HepG2 (cell line): ENCODE measurements around the gene CIAO3. TPM values are rescaled to one million over a fixed set of nuclear protein-coding genes. Genes with fewer than 3 reads are reported as not detected.

Experiments used
- CCAR2 ChIP-seq: fragments of 200-400 bp; formaldehyde crosslinking; optimal IDR thresholded peaks from 2 replicates; pipeline ENCODE3; 2018; ENCODE audit warnings: low read depth, mild to moderate bottlenecking, low read length, moderate library complexity
- MAFK ChIP-seq, 2 experiments: IDR thresholded peaks in 1 of 2; conservative IDR thresholded peaks in 1 of 2; 2 replicates each; pipeline ENCODE4 v1.6.1; 2011; ENCODE audit warnings: improper control_type of control experiment in 2 of 2, low read length in 2 of 2
- NONO ChIP-seq, 2 experiments: fragments of 450-650 bp in 1 of 2; sonication (generic) in 1 of 2; formaldehyde crosslinking in 1 of 2; IDR thresholded peaks in 1 of 2; conservative IDR thresholded peaks in 1 of 2; 2 replicates each; pipeline versions ENCODE4 v1.6.1 to v1.8.0; 2017 to 2022; ENCODE audit warnings: mild to moderate bottlenecking in 1 of 2, missing genetic modification reagents in 1 of 2, moderate library complexity in 1 of 2
- PTBP1 ChIP-seq: fragments of 200-400 bp; formaldehyde crosslinking; IDR thresholded peaks from 2 replicates; pipeline ENCODE4 v1.6.1; 2018; ENCODE audit warnings: low read length, low read depth; ENCODE audit not compliant: poor library complexity, severe bottlenecking
- RXRB ChIP-seq: IDR thresholded peaks from 2 replicates; pipeline ENCODE4 v1.6.1; 2016; ENCODE audit warnings: borderline replicate concordance, missing genetic modification reagents, missing compliant biosample characterization
- SAP130 ChIP-seq: IDR thresholded peaks from 2 replicates; pipeline ENCODE4 v1.6.1; 2016; ENCODE audit warnings: low read depth
- ZFP90 ChIP-seq: sonication (generic); formaldehyde crosslinking; IDR thresholded peaks from 2 replicates; pipeline ENCODE4 v1.8.0; 2022; ENCODE audit warnings: missing genetic modification reagents, mild to moderate bottlenecking, inconsistent platforms, borderline replicate concordance
- ZFYVE20 ChIP-seq: sonication (generic); formaldehyde crosslinking; IDR thresholded peaks from 2 replicates; pipeline ENCODE4 v1.8.0; 2023; ENCODE audit warnings: low read depth, mild to moderate bottlenecking, moderate library complexity, missing genetic modification reagents, borderline replicate concordance
- ZKSCAN8 ChIP-seq: IDR thresholded peaks from 2 replicates; pipeline ENCODE4 v1.6.1; 2016; ENCODE audit warnings: borderline replicate concordance, missing genetic modification reagents, missing compliant biosample characterization
- ZNF292 ChIP-seq: sonication (generic); formaldehyde crosslinking; IDR thresholded peaks from 2 replicates; pipeline ENCODE4 v1.8.1; 2022; ENCODE audit warnings: mild to moderate bottlenecking, low read depth, missing genetic modification reagents, borderline replicate concordance
- ZNF460 ChIP-seq: sonication (generic); formaldehyde crosslinking; IDR thresholded peaks from 2 replicates; pipeline ENCODE4 v1.5.1; 2020; ENCODE audit warnings: missing genetic modification reagents, mild to moderate bottlenecking, borderline replicate concordance
- ZNF530 ChIP-seq: sonication (generic); formaldehyde crosslinking; IDR thresholded peaks from 2 replicates; pipeline ENCODE4 v1.5.0; 2020; ENCODE audit warnings: low read depth, mild to moderate bottlenecking, missing genetic modification reagents
- ZNF75D ChIP-seq: sonication (generic); formaldehyde crosslinking; IDR thresholded peaks from 2 replicates; pipeline ENCODE4 v1.8.1; 2023; ENCODE audit warnings: missing genetic modification reagents, mild to moderate bottlenecking, borderline replicate concordance
- ZNF772 ChIP-seq: sonication (generic); formaldehyde crosslinking; IDR thresholded peaks from 2 replicates; pipeline ENCODE4 v1.5.0; 2020; ENCODE audit warnings: mild to moderate bottlenecking, missing genetic modification reagents
- polyA plus RNA-seq, 8 experiments: library from polyadenylated mRNA; depleted of rRNA in 3 of 8; stranded (reverse) in 7 of 8; unstranded in 1 of 8; fragments of >200 nt; fragmentation: Illumina TruSeq in 4 of 8; extraction: Trizol in 4 of 8; gene quantifications; 2 replicates each; pipeline versions ENCODE4 v1.2.1 to v1.2.3, GENCODE V29; 2011 to 2016; ENCODE audit warnings: low read depth in 4 of 8, missing spikeins in 1 of 8, mixed read lengths in 1 of 8; ENCODE audit not compliant: insufficient read depth in 1 of 8
- total RNA-seq, 5 experiments: library from RNA; depleted of rRNA; stranded (reverse); fragments of >200 nt; fragmentation: Illumina TruSeq; extraction: Trizol; gene quantifications; 2 replicates each; pipeline ENCODE4 v1.2.3, GENCODE V29; 2016; ENCODE audit warnings: low read depth in 1 of 5
- TF ChIP-seq, protein P1 (sequence below): sonication (generic); formaldehyde crosslinking; IDR thresholded peaks from 2 replicates; pipeline ENCODE4 v1.4.0; 2020; ENCODE audit warnings: mild to moderate bottlenecking, missing genetic modification reagents
- TF ChIP-seq, protein P2 (sequence below): sonication (generic); formaldehyde crosslinking; IDR thresholded peaks from 2 replicates; pipeline ENCODE4 v1.4.0; 2020; ENCODE audit warnings: missing genetic modification reagents
- TF ChIP-seq, protein P3 (sequence below): sonication (generic); formaldehyde crosslinking; IDR thresholded peaks from 2 replicates; pipeline ENCODE4 v1.4.0; 2020; ENCODE audit warnings: missing genetic modification reagents
- TF ChIP-seq, protein P4 (sequence below): IDR thresholded peaks from 2 replicates; pipeline ENCODE4 v1.6.1; 2016; ENCODE audit warnings: mild to moderate bottlenecking, missing biosample characterization, missing genetic modification reagents
- TF ChIP-seq, protein P5 (sequence below): sonication (generic); formaldehyde crosslinking; IDR thresholded peaks from 2 replicates; pipeline ENCODE4 v1.5.0; 2020; ENCODE audit warnings: mild to moderate bottlenecking, missing genetic modification reagents

Gene CIAO3
- total and polyA plus RNA-seq, 2 of the 13 experiments (the other 11 are each of a cell fraction or from before 2014, with no cell fraction given), result 21.7 to 25.0 TPM

DNA sequence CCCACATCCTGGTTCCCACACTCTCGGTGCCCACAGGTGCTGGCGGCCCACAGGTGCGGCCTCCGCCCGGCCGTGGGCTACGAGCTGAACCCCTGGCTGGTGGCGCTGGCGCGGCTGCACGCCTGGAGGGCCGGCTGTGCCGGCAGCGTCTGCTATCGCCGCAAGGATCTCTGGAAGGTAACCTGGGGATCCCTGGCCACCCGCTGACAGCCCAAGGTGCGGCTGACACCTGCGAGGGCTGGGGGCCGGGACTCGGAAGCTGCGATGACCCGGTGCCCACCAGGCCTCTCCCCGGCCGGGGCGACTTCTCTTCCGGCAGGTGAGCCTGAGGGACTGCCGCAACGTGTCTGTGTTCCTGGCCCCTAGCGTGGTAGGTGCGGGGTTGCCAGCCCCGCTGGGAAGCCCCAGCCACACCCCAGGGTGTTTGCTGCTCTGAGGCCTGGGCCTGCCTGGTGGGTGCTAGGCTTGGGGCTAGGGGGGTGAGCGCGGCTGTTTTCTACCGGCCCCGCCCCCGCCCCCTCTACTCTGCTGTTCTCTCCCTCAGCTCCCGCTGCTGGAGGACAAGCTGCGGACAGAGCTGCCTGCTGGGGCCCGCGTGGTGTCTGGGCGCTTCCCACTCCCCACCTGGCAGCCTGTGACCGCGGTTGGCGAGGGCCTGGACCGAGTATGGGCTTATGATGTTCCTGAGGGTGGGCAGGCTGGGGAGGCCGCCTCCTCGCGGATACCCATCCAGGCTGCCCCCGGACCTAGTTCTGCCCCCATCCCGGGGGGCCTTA is 18.8 kb downstream of the CIAO3 start (continued):
- TF ChIP-seq ZNF292 (CRISPR knock-in tag), result no peak
- no peak for TF ChIP-seq ZFP90
- TF ChIP-seq PTBP1, result no peak
- TF ChIP-seq, protein P1, sequence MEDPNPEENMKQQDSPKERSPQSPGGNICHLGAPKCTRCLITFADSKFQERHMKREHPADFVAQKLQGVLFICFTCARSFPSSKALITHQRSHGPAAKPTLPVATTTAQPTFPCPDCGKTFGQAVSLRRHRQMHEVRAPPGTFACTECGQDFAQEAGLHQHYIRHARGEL (CRISPR knock-in tag), result 0 out of 2 replicates have a peak, but pooled peaks have one; percentile 6
- no peak for TF ChIP-seq NONO (IDR thresholded peaks at IDR 0.05)
- no peak for TF ChIP-seq NONO (CRISPR knock-in tag; conservative IDR thresholded peaks at IDR 0.05)
- TF ChIP-seq, protein P2, sequence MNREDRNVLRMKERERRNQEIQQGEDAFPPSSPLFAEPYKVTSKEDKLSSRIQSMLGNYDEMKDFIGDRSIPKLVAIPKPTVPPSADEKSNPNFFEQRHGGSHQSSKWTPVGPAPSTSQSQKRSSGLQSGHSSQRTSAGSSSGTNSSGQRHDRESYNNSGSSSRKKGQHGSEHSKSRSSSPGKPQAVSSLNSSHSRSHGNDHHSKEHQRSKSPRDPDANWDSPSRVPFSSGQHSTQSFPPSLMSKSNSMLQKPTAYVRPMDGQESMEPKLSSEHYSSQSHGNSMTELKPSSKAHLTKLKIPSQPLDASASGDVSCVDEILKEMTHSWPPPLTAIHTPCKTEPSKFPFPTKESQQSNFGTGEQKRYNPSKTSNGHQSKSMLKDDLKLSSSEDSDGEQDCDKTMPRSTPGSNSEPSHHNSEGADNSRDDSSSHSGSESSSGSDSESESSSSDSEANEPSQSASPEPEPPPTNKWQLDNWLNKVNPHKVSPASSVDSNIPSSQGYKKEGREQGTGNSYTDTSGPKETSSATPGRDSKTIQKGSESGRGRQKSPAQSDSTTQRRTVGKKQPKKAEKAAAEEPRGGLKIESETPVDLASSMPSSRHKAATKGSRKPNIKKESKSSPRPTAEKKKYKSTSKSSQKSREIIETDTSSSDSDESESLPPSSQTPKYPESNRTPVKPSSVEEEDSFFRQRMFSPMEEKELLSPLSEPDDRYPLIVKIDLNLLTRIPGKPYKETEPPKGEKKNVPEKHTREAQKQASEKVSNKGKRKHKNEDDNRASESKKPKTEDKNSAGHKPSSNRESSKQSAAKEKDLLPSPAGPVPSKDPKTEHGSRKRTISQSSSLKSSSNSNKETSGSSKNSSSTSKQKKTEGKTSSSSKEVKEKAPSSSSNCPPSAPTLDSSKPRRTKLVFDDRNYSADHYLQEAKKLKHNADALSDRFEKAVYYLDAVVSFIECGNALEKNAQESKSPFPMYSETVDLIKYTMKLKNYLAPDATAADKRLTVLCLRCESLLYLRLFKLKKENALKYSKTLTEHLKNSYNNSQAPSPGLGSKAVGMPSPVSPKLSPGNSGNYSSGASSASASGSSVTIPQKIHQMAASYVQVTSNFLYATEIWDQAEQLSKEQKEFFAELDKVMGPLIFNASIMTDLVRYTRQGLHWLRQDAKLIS, result no peak
- TF ChIP-seq MAFK (conservative IDR thresholded peaks at IDR 0.05 in 1 of 2, IDR thresholded peaks at IDR 0.05 in 1 of 2; ENCODE audit: low read length in 2 of 2), result no peak
- TF ChIP-seq ZNF530 (CRISPR knock-in tag), result no peak
- TF ChIP-seq ZNF75D (CRISPR knock-in tag), result no peak
- no peak for TF ChIP-seq SAP130
- TF ChIP-seq CCAR2, result no peak
- no peak for TF ChIP-seq ZFYVE20 (CRISPR knock-in tag)
- TF ChIP-seq ZNF772 (CRISPR knock-in tag), result no peak
- TF ChIP-seq, protein P3, sequence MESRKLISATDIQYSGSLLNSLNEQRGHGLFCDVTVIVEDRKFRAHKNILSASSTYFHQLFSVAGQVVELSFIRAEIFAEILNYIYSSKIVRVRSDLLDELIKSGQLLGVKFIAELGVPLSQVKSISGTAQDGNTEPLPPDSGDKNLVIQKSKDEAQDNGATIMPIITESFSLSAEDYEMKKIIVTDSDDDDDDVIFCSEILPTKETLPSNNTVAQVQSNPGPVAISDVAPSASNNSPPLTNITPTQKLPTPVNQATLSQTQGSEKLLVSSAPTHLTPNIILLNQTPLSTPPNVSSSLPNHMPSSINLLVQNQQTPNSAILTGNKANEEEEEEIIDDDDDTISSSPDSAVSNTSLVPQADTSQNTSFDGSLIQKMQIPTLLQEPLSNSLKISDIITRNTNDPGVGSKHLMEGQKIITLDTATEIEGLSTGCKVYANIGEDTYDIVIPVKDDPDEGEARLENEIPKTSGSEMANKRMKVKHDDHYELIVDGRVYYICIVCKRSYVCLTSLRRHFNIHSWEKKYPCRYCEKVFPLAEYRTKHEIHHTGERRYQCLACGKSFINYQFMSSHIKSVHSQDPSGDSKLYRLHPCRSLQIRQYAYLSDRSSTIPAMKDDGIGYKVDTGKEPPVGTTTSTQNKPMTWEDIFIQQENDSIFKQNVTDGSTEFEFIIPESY (CRISPR knock-in tag), result peak; percentile 6; the same call in 1 of the 2 replicates
- TF ChIP-seq, protein P4, sequence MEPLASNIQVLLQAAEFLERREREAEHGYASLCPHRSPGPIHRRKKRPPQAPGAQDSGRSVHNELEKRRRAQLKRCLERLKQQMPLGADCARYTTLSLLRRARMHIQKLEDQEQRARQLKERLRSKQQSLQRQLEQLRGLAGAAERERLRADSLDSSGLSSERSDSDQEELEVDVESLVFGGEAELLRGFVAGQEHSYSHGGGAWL (CRISPR knock-in tag), result peak; percentile 11; the same call in 1 of the 2 replicates
- TF ChIP-seq, protein P5, sequence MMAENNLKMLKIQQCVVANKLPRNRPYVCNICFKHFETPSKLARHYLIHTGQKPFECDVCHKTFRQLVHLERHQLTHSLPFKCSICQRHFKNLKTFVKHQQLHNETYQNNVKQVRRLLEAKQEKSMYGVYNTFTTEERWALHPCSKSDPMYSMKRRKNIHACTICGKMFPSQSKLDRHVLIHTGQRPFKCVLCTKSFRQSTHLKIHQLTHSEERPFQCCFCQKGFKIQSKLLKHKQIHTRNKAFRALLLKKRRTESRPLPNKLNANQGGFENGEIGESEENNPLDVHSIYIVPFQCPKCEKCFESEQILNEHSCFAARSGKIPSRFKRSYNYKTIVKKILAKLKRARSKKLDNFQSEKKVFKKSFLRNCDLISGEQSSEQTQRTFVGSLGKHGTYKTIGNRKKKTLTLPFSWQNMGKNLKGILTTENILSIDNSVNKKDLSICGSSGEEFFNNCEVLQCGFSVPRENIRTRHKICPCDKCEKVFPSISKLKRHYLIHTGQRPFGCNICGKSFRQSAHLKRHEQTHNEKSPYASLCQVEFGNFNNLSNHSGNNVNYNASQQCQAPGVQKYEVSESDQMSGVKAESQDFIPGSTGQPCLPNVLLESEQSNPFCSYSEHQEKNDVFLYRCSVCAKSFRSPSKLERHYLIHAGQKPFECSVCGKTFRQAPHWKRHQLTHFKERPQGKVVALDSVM (CRISPR knock-in tag), result no peak
- no peak for TF ChIP-seq ZNF460 (CRISPR knock-in tag)
- no peak for TF ChIP-seq ZKSCAN8 (CRISPR knock-in tag)
- no peak for TF ChIP-seq RXRB (CRISPR knock-in tag)
